Measurements from ENCODE around the gene TESPA1.
"Not testable (repeated sequence)": the region's sequence is repeated elsewhere in the genome, so short reads cannot be mapped to it uniquely, and the experiment has no call there.

TESPA1 gene

DNA sequence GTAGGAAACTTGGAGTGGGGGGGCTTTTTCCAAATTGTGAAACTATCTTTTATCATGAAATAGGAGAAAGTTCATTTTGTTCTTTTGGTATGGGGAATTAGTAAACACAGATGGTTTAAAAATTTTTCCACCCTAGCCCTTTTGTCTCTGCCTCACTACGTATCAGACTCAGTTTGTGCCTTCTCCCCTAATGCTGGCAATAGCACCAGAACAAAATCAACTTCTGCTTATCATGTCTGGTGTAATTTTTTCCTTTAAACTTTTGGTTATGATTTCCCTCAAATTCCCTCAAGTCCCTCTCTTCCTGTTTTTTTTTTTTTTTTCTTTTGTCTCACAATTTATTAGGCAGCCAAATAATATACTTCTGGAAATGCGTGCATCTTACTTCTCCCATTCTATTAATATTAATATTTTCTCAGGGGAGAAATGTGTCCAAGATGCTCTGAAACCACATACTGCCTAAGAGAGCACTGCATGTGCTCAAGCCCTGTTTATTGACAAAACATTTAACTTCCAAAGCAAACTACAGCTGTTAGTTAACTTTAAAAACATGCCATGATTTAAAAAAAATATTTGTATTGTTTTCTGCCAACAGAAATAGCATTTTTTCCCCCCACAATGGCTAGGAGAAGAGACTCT, 35.4 kb downstream of the TESPA1 start:
- no peak for FAIRE-seq
- DNase-seq (ENCODE audit: low spot score): no peak

DNA sequence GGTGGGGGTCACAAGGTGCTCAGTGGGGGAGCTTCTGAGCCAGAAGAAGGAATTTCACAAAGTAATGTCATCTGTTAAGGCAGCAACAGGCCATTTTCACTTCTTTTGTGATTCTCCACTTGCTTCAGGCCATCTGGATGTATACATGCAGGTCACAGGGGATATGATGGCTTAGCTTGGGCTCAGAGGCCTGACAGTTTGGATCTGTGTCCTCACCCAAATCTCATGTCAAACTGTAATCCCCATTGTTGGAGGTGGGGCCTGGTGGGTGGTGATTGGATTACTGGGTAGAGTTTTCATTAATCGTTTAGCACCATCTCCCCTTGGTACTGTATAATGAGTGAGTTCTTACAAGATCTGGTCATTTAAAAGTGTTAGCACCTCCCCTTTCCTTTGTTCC, 36.4 kb downstream of the TESPA1 start:
- FAIRE-seq: no peak
- no peak for DNase-seq (ENCODE audit: low spot score)

DNA sequence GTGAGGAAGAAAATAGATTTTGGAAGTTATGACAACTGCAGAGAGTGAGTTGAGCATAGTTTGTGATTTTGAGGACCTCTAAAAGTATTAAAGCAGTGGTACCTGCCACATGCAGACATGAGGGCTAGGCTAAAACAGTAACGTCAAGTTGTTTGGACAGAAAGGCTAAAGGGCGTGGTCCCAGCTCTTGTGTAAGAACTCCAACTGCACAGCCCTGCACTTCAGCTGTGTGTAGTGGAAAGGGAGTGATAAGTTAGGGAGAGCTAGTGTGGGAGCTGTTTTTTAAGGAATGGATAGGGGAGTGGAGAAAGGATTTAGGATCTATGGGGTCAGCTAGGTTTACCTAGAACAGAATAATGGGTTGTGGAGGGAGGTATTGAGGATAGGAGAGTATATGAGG, 39.5 kb downstream of the TESPA1 start:
- DNase-seq (ENCODE audit: low spot score) (no peak), FAIRE-seq (no peak)

DNA sequence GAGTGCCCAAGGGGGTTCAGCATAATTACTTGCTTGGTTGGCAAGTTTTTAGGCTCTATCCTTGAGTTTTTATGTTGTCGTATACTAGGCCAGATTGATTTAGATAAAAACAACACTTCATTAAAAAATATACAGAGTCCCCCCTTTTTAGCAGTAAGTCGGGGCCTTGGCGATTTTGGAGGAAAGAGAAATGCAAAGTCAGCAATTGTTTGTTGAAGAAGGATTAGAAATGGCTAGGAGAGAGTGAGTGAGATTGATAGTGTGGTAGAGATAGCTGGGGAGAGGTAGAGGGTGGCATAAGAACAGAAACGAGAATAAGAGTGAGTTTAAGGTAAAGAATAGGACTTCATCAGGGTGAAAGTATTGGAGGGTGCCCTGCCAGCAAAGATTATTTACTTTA, 41.3 kb downstream of the TESPA1 start:
- not testable (repeated sequence) for FAIRE-seq; DNase-seq (ENCODE audit: low spot score)

DNA sequence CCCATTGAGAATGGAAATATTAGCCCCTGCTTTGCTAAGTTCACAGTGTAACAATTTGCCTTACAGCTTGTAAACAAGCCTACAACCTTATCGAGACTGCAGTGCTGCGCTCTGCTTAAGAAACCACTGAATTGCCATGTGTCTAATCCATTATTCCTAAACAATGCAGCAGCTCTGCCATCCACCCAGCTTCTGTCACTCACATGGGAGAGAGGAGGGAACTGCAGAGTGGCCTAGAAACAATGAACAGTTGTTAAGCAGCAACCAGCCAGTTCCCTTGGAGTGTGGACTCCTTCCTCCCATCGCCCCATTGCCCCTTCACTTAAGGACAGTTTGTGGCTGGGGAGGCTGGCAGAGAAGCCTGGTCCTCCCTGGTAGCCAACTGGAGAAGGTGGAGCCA, 42.9 kb downstream of the TESPA1 start:
- FAIRE-seq (no peak), DNase-seq (ENCODE audit: low spot score) (no peak)

DNA sequence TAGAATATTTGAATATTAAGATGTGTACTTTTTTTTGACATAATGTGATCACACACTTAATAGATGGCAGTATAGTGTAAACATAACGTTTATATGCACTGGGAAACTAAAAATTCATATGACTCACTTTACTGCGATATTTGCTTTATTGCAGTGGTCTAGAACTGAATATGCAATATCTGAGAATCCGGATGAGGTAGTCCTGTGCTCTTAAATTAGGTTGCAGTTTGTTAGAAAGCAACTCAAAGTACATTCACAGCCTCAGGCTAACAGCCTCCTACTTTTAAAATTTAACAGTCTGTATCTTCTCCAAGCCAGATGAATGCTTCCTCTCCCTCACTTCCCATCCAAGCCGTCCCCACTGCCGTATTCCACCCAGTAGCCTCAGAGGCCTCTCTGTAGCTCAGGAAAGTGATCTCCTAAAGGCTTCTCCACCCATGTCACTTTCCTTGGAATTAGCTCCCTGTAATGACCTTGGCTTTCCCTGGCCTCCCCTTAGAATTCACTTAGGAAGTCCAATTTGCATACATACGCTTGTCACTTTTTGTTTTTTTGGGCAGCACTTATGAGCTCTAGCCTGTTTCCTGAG, 43.7 kb downstream of the TESPA1 start:
- DNase-seq (ENCODE audit: low spot score) (no peak), FAIRE-seq (no peak)

DNA sequence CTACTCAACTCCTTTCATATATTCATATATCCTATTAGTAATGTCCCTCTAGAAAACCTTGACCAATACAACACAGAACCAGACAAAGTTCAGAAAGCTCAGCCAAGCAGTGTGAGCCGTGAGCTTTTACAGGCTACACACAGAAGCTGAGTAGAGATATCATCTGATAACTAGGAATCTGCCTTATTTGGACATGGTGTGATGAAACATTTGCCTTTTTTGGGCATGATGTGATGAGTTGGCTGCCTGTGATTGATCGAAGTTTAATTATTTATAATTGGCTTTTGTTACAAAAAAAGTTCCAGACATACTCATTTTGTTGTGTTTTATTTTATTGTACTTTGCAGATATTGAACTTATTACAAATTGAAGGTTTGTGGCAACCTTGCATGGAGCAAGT, 46.6 kb downstream of the TESPA1 start:
- FAIRE-seq: no peak
- no peak for DNase-seq (ENCODE audit: low spot score)

DNA sequence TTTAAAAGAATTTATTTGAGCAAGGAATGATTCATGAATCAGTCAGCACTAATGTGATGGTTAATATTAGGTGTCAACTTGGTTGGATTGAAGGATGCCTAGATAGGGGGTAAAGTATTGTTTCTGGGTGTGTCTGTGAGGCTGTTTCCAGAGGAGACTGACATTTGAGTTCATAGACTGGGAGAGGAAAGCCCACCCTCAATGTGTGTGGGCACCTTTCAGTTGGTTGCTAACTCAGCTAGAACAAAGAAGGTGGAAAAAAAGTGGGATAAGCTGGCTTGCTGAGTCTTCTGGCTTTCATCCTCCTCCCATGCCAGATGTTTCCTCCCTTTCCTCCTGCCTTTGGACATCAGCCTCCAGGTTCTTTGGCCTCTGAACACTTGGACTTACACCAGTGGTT, 47.2 kb downstream of the TESPA1 start:
- DNase-seq (ENCODE audit: low spot score): no peak
- FAIRE-seq: no peak

DNA sequence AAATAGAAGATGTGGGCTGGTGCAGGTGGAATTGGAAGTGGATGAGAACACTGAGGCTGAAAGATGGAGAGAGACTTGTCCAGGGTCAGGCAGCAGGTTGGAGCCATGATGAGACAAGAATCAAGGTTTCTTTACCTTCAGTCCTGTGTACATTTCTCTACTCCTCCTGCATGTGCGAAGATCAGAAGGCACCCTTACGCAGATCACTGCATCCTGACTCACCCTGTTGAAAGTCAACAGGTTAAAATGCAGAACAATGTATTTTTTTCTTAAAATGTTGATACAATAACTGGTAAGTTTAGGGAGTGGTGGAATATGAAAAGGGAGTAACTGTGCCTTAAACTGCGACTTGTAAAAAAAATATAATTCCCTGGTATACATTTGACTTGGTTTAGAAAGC, 47.8 kb downstream of the TESPA1 start:
- FAIRE-seq (no peak), DNase-seq (ENCODE audit: low spot score) (no peak)

DNA sequence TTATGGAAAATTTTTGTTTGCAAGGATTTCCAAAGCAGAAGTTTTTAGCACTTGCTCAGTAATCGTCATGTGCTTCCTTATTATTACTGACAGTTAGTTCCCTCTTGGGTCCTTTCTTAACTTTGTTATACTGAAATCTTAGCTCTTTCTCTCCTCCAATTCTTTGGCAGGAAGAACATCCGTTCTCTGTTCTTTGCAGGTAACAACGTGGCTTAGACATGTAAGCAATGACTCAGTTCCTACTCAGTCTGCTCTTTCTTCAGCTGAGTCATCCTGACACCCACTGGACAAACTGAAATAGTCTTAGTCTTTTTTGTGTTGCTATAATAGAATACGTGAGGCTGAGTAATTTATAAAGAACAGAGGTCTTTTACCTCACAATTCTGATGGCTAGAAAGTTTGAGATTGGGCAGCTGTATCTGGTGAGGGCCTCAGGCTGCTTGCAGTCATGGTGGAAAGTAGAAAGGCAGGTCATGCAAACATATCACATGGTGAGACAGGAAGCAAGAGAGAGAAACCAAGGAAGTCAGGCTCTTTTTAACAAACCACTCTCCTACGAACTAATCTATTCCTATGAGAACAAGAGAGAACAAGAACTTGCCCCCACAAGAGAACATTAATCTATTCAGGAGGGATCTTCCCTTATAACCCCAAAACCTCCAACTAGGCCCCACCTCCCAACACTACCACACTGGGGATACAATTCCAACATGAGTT, 49.2 kb downstream of the TESPA1 start:
- FAIRE-seq: peak; percentile 88
- DNase-seq (ENCODE audit: low spot score): peak; percentile 84

DNA sequence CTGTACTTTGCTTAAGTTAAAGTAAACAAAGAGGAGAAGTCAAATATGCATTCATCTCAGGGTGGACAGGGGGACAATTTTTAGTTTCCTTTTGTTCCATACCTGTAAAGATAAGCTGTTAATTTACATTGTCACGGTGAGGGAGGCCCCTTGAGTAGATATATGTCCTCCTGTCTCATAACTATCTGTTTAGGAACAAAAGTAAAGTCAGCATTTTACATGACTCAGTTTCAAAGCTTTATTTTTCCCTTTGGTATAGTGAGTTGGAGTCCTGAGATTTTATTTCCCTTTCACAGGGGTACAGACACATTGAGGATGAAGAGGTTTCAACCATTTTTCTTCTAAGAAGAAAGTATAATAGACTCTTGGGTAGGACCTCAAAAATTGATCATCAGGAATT, 50.1 kb downstream of the TESPA1 start:
- no peak for FAIRE-seq
- no peak for DNase-seq (ENCODE audit: low spot score)

DNA sequence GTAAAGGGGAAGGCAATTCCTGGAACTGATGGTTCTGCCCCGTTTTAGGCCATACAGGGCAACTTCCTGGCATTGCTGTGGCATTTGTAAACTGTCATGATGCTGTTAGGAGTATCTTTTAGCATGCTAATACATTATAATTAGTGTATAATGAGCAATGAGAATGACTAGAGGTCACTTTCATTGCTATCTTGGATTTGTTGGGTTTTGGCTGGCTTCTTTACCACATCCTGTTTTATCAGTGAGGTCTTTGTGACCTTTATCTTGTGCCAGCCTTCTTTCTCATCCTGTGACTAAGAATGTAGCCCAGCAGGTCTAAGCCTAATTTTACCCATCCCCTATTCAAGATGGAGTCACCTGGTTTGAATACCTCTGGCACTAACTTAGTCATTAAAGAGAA, 51.2 kb downstream of the TESPA1 start:
- DNase-seq (ENCODE audit: low spot score) (peak; percentile 52), FAIRE-seq (no peak)

DNA sequence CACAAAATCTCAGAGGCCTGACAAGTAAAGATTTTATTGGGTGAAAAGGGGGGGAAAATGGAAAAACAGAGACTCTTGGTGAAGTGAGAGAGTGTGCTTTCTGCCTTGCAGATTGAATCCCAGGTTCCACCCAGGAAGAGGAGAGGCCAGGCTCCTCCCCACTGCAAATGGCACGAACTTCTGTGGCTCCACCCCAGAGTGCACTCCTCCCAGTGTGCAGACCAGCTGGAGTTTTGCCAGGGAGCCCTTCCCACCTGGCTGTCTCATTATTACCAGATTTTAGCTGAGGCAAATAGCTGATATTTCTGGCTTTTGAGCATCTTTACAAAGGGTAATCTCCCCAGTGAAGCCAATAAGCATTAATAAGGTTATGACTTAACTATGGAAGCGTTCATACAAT, 51.9 kb downstream of the TESPA1 start:
- FAIRE-seq (no peak), DNase-seq (ENCODE audit: low spot score) (no peak)

DNA sequence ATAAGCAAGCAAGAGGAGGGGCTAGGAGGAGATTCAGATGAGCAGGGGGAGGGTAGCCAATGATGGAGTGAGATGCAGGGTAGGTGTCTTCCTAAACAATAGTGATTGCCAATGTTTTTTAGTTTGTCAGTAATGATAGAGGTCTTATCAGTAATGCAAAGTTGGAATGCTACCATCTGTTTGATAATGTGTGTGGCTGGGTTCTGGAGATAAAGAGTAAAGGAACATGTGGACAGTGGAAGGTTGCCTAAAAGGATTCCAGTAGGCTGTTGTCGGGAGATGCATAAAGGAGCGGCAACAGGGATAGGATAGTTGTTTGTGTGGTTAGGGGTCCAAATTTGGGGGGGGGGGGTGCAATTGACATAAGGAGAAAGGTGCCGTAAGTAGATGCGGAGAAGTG, 52.5 kb downstream of the TESPA1 start:
- DNase-seq (ENCODE audit: low spot score) (no peak), FAIRE-seq (no peak)

DNA sequence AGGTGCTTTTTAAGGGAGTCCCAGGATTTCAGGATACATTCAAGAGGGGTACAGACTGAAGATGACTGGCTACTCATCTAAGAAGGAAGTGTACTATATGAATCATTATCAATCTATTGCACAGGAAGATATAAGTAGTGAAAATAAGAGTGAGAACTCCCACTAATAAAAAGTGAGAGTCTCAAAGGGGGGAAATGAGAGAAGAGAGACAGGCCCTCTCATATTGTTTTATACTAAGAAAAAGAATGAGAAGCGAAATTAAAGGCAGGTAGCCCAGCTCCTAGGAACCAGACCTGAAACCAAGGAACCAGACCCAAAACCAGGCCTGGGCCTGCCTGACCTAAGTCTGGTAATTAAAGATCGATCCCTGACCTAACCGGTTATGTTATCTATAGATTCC, 54.6 kb downstream of the TESPA1 start:
- DNase-seq (ENCODE audit: low spot score) (no peak), FAIRE-seq (no peak)

DNA sequence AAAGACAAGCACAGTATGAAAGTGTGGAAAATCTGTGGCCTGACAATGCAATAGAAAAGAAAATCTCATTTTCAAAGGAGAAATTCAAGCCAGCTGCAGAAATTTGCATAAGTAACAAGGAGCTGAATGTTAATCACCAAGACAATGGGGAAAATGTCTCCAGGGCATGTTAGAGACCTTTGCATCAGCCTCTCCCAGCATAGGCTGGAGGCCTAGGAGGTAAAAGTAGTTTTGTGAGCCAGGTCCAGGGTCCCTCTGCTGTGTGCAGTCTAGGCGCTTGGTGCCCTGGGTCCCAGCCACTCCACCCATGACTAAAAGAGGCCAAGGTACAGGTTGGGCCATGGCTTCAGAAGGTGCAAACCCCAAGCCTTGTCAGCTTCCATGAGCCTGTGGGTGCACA, 58.3 kb downstream of the TESPA1 start:
- FAIRE-seq: no peak
- DNase-seq (ENCODE audit: low spot score): no peak

DNA sequence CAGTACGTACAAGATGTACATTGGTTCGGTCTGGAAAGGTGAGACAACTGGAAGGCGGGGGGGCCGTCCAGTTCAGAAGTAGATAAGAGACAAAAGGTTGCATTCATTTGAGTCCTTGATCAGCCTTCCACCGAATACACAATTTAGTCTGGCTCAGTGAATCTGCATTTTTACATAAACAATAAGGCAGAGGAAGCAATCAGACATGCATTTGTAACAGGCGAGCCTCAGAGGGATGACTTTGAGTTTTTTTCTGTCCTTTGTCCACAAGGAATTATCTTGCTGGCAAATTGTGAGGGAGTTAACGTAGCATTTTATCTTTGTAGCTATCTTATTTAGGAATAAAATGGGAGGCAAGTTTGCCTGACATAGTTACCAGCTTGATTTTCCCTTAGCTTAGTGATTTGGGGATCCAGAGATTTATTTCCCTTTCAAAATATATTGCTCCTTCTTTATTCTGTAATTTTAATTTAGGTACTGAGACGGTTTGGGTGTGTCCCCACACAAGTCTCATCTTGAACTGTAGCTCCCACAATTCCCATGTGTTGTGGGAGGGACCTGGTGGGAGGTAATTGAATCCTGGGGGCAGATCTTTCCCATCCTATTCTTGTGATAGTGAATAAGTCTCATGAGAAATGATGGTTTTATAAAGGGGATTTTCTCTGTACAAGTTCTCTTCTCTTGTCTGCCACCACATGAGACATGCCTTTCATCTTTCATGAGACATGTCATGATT, 59.4 kb downstream of the TESPA1 start:
- FAIRE-seq: no peak
- no peak for DNase-seq (ENCODE audit: low spot score)

DNA sequence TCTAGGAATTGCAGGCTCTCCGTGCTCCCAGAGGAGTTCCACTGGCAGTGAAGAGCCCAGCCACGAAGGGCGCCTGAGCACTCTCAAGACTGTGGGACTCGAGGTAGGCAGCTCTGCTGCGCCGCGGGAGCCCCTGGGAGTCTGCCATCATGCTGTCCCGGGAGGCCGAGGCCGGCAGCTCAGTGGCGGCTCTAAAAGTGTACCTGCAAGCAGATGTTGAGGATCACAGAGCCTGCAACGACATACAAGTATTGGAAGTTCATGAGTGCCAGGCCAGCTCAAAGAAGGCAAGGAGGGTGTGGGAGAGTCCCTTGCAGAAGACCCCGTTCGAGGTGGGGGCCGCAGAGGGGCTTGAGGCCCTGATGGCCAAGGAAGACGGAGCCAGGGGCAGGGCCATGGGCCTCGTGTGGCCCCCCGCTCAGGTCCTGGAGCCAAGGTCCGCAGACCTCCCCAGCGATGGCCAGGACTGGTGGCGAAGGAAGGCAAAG, 67.5 kb downstream of the TESPA1 start:
- DNase-seq (ENCODE audit: low spot score) (no peak), FAIRE-seq (no peak)

Measured in RCC 7860 (cell line).